ENCODE results near the gene TRMT2A. TPM values are rescaled to one million over a fixed set of nuclear protein-coding genes. Genes with fewer than 3 reads are reported as not detected.

Gene TRMT2A
- polyA plus RNA-seq, 4 donors = 44.9 to 58.1 (median 48.8) TPM

DNA sequence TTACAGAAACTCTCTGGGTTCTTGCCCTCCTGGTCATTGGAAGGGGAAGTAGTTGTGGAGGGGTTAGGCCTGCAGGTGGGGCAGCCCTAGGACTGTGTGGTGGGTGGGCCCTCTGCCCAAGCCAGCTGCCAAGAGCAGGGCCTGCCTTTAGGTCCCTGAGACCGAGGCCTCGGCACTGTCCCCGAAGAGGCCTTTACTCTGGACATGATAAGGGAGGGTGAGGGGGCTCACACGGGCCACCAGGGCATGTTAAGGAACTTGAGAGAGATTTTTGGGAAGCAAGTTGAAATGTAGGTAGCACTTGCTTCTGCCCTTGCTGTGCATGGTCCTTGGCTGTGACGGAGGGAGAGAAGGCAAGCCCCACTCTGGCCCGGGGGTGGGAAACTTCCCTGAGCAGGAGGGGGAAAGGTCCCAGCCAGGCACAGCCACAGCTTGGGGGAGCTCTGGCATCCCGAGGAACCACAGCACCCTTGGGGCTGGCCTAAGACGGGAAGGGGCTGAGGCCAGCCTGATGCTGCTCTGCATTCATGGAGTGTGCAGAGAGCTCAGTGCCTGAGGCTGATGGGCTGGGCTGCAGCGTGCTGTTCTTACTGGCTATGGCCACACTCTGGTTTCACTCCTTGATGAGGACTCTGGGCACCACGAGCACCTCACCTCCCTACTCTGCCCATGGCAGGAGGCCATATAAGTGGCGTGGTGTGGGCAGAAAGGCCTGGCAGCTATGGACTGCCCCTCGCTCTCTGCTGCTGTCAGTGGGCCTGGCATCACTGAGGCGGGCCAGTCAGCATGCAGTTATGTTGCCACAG is 8.9 kb downstream of the TRMT2A start:
- DNase-seq (ENCODE audit: low read depth in 4 of 4, low spot score in 3 of 4) = no peak

DNA sequence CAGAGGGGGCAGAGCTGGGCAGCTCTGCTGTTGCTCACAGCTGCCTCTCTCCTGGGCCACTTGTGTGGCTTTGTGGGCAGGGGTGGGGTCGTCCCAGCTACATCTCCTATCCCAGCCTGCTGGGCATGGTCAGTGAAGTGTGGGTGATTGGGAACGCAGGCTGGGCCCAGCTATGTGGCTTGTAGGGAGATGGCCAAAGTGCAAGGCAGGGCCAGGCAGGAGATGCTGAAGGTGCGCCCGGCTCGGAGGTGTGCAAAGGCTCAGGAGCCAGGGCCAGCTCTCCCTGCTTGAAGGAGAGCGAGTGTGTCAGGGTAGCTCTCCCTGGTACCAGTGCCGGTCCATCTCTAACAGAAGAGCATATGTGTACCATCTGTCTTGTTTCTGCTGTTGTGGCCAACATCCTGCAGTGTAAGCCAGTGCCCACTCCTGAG is 9.5 kb downstream of the TRMT2A start:
- DNase-seq (ENCODE audit: low read depth in 4 of 4, low spot score in 3 of 4) = no peak

DNA sequence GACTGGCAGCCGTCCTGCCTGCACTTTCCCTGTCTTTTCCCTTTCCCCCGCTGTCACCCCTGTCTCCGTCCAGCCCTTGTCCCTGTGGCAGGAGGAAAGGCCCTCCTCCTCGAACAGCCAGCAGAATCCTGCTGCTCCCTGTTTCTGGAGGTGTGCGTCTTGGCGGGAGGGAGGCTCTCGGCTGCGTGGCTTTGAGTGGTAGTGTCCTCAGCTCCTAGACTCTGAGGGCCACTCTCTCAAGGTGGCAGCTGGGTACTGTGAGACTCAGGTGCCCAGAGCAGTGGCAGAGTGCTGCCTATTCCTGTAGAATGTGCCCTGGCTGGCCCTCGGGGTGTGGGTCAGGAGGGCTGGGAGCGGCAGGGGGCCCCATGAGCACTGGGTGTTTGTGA is 10.2 kb downstream of the TRMT2A start:
- no peak for DNase-seq (ENCODE audit: low read depth in 4 of 4, low spot score in 3 of 4)

DNA sequence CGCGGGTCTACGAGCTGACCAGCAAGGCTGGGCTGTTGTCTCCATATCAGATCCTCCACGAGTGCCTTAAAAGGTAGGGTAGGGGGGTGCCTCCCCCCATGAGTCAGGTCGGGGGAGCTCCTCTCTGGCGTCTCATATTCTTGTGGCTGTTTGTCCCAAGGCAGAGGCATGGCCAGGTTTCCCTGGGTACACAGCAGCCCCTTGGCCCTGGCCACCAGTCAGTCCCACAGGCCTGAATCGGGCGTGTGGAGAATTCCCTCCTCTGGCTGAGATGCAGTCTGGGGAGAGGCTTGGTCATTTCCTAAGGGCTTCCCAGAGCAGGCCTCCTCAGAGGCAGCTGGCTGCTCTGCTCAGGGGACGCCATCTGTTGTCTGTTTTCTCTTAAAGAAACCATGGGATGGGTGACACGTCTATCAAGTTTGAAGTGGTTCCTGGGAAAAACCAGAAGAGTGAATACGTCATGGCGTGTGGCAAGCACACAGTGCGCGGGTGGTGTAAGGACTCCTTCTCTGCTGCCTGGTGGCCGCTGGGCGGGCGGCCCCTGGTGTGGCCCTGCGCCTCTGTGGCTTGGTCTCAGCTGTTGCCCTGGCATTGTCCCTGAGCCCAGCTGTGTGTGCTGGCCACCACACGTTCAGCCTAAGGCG is 10.7 kb downstream of the TRMT2A start:
- DNase-seq (ENCODE audit: low read depth in 4 of 4, low spot score in 3 of 4) = no peak

DNA sequence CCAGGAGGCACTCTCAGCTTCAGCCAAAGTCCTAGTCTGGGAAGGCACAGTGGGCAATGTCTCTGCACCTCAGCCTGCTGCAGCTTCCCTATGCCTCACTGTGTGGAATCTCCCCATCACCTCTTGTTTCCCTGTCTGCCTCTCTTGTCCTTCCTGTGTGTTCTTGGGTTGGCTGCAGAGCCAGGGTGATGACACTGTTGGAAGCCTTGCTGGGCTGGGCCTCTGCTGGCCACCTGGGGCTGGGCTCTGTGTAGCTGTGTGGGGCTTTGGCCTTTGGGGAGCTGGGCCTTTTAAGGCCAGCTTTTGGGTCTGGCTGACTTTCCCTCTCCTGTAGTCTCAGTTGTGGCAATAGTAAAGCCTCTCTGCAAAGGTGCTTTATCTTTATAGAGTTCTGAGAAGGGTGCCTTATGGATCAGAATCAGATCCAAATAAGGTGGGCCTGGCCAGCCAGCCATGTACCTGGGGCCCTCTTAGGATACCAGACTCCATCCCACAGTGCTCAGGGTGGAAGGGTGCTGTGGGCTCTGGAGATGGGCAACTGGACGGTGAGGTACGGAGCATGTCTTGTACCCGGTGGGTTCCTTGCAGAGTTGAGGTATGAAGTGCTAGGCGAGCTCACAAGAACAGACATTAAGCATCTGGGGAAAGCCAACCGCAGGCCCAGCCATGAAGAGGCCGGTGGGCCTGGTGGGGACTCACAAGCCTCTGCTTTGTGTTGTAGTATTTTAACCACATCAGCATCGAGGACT is 11.4 kb downstream of the TRMT2A start:
- DNase-seq (ENCODE audit: low read depth in 4 of 4, low spot score in 3 of 4) = no peak

DNA sequence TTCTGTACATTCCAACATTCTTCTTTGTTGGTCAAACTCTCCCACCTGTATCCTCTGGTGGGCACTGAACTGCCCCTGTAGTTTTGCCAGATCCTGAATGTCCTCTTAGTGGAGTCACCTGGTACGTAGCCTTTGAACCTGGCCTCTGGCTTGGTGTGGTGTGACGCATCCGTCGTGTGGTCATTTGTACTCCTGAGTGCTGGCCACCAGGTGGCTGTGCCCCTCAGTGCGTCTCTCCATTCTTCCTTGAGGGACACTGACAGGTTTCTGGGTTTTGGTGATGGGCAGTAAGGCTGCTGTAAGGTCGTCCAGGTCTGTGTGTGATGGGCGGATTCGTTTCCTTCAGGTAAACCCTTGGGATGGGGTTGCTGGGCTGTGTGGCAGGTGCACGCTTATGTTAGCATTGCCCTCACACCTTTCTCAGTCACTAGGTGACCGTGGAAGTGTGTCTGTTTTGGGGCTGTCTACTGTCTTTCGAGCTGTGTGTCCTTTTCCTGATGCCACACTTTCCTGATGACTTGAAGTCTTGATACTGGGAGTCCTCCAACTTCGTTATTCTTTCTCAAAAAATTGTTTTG is 14.7 kb downstream of the TRMT2A start:
- no peak for DNase-seq (ENCODE audit: low read depth in 4 of 4, low spot score in 3 of 4)

DNA sequence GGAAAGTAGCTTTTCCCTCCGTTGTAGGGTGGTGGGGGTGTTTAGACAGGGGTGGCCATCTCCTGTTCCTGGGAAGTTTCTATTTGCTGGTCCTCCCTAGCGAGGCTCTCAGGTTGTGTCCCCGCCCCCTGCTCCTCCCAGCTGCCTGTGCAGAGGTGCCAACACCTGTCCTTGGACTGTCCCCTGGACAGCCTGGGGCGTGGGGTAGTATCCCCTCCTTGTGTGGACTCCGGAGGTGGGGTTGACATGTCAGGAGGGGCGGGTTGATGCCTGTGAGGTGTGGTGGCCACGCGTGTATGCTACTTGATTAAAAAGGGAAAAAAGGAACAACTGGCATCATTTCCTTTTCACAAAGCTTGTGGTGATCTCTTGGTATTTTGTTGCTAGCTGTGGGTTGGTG is 15.4 kb downstream of the TRMT2A start:
- DNase-seq (ENCODE audit: low read depth in 4 of 4, low spot score in 3 of 4) = no peak

DNA sequence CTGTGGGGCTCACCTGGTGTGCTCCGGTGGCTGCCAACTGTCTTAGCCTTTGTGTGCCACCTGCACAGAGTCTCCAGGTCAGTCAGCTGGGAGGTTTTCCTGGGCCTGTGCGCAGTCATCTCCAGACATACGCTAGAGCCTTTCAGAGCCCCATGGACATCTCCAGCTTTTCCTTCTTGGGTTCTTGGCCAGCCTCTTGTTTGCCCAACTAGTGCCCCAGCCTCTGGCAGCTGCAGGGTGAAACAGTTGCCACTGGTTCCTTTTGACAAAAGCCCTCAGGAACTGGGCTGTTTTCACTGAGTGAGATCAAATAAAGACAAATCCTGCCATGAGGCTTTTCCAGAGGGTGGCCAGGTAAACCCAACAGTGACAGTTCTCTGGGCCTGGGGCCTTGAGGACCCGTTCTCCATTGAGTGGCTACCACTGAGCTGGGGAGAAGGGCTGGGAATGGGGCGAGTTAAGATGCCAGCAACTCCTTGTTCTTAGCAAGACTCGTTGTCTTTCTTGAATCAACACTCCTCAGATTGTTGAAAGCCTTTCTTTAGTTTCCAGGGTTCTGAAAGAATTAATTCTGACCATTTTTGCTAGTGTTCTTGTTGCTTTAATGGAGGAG is 17.8 kb downstream of the TRMT2A start:
- DNase-seq (ENCODE audit: low read depth in 4 of 4, low spot score in 3 of 4) = no peak

DNA sequence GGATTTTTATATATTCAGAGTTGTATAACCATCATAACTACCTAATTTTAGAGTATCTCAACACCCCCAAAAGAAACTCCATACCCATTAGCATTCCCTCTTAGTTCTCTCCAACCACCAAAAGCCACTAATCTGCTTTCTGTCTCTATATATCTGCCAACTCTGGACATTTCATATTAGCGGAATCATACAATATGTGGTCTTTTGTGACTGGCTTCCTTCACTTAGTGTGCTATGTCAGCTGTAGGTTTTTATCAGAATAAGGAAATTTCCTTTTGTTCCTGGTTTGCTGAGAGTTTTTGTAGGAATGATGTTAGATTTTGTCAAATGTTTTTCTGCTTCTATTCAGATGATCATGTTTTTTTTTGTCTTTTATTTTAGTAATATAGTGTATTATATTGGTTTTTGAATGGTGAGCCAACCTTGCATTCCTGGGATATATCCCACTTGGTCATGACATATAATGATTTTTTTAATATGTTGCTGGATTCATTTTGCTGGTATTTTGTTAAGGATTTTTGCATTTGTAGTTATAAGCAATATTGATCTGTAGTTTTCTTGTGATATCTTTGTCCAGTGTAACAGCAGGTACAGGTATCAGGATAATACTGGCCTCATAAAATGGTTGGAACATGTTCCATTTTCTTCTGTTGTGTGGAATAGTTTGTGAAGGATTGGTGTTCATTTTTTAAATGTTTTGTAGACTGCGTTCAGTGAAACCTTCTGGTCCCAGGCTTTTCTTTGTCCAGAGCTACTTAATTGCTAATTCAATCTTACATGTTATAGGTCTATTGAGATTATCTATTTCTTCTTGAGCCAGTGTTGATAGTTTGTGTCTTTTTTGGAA is 20.2 kb downstream of the TRMT2A start:
- DNase-seq (ENCODE audit: low read depth in 4 of 4, low spot score in 3 of 4) = no peak

DNA sequence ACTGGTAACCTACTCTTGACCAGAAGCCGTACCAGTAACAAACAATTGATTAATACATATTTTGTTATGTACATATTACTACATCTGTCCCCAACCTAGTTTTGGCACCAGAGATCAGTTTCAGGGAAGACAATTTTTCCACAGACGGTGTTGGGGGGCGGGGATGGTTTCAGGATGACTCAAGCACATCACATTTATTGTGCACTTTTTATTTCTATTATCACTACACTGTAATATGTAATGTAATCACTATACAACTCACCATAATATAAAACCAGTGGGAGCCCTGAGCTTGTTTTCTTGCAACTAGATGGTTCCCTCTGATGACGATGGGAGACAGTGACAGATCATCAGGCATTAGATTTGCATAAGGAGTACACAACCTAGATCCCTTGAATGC is 21.5 kb downstream of the TRMT2A start:
- no peak for DNase-seq (ENCODE audit: low read depth in 4 of 4, low spot score in 3 of 4)

DNA sequence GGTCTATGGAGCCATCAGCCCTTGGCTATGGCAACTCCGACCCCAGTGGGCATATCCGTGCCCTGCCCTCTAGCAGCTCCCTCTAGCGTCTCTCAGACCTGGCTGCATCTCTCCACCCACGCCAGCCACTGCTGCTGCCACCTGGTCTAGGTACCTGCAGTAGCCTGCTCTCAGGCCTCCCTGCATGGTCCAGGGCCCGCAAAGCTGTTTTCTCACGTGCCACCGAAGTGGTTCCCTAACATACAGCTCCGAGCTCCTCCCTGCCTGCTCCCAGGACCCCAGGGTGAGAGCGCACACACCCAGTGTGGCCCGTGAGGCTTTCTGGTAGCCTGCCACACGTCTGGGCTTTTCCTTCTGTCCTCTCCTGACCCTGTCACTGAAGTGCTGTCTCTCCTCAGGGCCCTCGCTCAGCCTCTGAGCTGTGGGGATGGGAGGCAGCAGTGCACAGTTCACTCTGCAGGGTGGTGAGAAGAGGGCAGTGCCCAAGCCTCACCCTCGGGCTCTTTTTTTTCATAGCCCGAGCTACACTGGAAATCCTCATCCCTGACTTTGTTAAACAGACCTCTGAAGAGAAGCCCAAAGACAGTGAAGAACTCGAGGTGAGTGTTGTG is 22.7 kb downstream of the TRMT2A start:
- DNase-seq (ENCODE audit: low read depth in 4 of 4, low spot score in 3 of 4) = no peak

DNA sequence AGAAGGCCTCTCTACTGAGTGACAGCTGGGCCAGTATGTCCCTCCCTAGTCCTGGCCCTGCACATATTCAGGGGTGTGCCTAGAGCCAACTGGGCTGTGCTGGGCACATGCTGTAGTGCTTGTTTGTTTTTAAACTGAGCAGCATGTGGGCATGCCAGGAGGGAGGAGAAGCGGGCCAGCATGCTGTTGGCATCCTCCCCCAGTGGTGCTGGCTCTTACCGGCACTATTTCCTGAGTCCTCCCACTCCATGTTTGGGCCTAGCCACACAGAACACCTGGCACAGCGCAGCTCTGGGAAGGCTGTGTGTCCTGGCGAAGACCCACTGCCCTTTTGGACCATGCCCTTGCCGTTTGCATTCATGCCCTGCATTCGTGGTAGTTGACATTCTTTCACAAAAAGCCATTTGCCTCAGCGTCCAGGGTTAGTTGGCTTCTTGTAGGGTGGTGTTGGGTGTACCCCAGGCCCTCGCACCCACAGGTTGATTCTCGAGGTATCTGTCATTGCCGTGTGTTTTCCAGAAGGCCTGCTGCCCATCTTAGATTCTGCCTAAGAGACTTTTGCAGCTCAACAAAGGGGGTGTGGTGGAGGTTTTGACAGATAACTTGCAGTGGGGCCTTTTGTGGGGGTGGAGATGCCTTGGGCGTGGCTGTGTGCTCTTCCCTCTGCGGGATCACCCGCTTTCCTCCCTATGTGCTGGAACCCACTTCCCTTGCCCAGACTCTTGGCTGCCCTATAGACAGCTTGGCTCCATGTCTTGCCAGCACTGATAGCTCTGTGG is 23.4 kb downstream of the TRMT2A start:
- no peak for DNase-seq (ENCODE audit: low read depth in 4 of 4, low spot score in 3 of 4)

DNA sequence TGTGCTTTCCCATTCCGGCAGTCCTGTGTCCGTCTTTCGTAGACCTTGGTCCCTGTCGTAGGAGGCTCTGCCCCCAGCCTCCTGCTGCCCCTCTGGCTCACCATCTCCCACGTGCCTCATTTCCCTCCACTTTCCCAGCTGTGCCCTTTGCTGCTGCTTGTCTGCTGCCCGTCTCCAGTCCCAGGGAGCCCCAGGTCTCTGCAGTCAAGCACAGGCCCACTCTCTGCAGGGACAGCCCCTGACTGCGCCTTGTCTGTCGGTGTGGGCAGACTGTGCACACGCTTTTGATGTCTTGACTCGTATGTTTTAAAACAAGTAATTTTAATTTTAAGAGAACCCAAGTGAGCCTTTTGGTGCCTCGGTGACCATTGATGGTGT is 24.6 kb downstream of the TRMT2A start:
- DNase-seq (ENCODE audit: low read depth in 4 of 4, low spot score in 3 of 4) = no peak

DNA sequence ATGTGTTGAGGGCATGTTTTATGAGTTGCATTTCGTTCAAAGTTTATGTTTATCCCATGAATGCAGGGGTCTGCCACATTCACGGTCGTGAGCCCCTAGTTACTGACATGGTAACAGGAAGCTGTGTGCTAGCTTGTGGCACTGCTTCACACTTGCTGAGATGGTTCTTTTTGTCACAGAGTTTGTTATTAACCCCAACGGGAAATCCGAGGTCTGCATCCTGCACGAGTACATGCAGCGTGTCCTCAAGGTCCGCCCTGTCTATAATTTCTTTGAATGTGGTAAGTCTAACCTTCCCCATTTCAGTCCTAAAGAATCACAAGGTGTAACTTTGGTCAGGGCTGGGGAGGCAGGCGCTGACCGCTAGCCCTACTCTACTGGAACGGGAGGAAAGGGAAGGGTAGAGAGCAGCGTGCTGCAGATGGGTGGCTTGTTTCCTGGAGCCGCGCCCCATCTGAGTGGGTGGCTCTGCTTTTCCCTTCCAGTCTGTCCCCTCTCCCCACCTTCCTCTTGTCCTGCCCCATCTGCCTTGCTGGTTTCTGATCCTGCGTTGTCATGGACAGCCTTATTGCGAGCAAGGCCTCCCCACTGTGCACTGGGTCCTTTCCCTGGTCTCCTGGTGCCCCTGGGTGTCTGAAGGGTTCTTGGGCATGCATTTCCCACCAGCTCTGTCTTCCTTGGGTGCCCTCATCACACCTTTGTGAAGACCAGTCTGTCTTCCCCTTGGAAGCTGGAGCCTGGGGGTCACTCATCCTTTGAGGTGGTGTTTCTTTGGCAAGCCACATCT is 25.1 kb downstream of the TRMT2A start:
- no peak for DNase-seq (ENCODE audit: low read depth in 4 of 4, low spot score in 3 of 4)

DNA sequence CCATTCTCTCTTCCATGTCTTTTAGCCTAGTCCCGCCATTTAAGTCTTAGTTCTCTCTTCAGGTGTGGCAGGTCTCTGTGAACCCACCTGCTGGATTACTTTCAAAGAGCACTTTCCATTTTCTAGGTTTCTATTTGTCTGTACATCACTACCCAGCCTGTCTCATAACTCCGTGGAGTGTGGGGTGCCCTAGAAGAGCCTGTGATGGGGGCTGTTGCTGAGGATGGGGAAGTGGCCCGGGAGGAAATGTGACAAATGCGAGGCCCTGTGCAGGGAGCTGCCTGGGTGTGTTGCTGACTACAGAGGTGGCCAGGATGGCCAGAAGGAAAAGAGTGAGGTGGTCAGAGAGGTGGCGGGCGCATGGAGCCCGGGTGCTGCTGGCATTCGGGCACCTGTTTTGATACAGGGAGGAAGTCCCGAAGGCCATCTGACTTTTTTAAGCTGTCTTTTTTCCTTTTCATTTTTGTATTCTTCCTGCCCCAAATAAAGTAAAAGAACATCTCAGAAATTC is 26.2 kb downstream of the TRMT2A start:
- no peak for DNase-seq (ENCODE audit: low read depth in 4 of 4, low spot score in 3 of 4)

DNA sequence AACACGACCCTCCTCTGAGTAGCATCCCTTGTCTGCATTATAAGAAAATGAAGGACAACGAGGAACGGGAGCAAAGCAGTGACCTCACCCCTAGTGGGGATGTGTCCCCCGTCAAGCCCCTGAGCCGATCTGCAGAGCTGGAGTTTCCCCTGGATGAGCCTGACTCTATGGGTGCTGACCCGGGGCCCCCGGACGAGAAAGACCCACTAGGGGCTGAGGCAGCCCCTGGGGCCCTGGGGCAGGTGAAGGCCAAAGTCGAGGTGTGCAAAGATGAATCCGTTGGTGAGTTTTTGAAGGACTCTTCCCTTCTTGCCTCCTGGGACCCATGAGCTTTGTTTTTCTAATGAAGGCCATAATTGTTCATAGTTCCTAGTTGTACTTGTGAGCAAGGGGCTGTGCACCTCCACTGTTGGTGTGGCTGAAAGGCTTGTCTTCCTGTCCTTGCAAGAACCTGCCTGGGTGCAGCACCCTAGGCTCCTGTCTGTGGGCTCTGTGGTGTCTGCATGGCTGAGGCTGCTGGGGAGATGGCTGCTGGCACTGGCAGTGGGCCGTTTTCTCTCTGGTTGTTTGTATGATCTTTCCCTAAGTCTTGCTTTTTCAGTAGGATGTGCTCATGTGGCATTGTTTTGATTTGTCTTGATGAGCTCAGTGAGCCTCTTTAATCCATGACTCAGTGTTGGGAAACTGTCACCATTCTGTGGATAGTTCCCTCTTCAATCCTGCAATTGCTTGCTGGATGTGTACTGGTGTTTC is 26.9 kb downstream of the TRMT2A start:
- no peak for DNase-seq (ENCODE audit: low read depth in 4 of 4, low spot score in 3 of 4)
